HUES6 (cell line): ENCODE results near the gene ACAP2.
"Not testable (repeated sequence)": the region's sequence is repeated elsewhere in the genome, so short reads cannot be mapped to it uniquely, and the experiment has no call there.

Experiments
- H3K27ac ChIP-seq: 2 replicates; pipeline ENCODE4 v1.7.0; 2013; ENCODE audit warnings: low read depth, mild to moderate bottlenecking, low read length, inconsistent platforms
- H3K27me3 ChIP-seq: 2 replicates; pipeline ENCODE4 v1.6.1; 2013; ENCODE audit warnings: low read length; ENCODE audit not compliant: control insufficient read depth, insufficient read depth
- H3K36me3 ChIP-seq: 2 replicates; pipeline ENCODE4 v1.6.1; 2013; ENCODE audit warnings: low read length; ENCODE audit not compliant: control insufficient read depth, insufficient read depth
- H3K4me1 ChIP-seq: 2 replicates; pipeline ENCODE4 v1.6.1; 2013; ENCODE audit warnings: low read length; ENCODE audit not compliant: control insufficient read depth, insufficient read depth
- H3K4me3 ChIP-seq: 2 replicates; pipeline ENCODE4 v1.5.1; 2013; ENCODE audit warnings: low read depth, low read length
- H3K9ac ChIP-seq: one replicate; pipeline ENCODE4 v1.6.1; 2013; ENCODE audit warnings: mild to moderate bottlenecking, low read length
- H3K9me3 ChIP-seq: 2 replicates; pipeline ENCODE4 v1.6.1; 2013; ENCODE audit warnings: low read depth, low read length; ENCODE audit not compliant: control insufficient read depth, insufficient read depth

ACAP2 gene

DNA sequence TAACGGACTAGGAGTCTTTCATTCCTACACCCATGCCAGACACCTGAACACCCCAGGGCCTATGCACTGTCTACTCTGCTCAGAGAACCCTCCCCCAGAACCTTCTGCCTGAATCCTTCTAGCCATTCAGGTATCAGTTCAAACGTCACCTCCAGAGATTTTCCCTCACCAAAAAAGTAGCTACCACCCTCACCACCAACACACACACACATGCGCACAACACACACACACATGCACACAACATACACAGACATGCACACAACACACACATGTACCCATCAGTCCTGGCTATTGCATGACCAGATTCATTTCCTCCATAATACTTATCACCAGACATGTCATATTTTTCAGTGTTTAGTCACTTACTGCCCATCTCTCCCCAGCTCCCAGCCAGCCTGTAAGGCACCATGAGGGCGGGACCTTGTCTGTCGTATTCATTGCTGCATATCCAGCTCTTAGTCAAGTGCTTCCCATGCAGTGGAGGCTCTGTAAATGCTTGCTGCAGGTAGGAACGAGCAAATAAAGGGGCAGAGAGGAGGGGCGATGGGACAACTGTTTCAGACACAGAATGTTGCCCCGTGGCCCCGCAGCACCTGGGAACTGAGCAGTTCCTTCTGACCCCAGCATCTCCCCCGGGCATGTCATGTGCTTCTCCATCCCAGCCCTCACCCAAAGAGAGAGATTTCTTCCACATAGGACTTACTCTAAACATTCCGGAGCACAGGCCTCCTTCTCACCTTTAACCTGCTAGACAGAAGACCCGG, 201.0 kb downstream of the ACAP2 start:
- no peak overlapping the region for H3K27ac ChIP-seq
- peaks cover 20% of the 10 kb centered on the region for H3K4me1 ChIP-seq
- H3K9me3 ChIP-seq: no peaks in the 10 kb centered on the region
- H3K4me3 ChIP-seq: no peak overlapping the region
- no peaks in the 10 kb centered on the region for H3K27me3 ChIP-seq
- no peak overlapping the region for H3K9ac ChIP-seq
- peaks cover 5% of the 10 kb centered on the region for H3K36me3 ChIP-seq

DNA sequence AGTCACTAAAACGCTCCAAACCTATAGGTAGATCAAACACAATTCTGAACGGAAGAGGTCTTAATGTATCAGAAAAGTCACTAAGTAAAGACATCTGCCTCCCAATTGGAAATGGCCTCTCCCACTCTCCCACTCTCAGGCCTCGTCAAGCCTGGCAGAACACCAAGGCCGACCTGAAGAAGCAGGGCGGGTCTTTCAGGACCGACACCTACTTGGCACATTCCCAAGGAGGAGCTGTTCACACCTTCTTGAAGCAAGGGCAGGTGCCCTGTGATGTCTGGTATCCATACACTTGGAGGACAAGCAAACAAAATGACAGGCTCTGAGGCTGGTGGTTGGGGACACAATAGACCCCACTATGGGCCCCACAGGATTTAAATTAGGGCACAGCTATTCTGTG, 201.9 kb downstream of the ACAP2 start:
- no peaks in the 10 kb centered on the region for H3K9me3 ChIP-seq
- no peak overlapping the region for H3K27ac ChIP-seq
- no peak overlapping the region for H3K4me3 ChIP-seq

DNA sequence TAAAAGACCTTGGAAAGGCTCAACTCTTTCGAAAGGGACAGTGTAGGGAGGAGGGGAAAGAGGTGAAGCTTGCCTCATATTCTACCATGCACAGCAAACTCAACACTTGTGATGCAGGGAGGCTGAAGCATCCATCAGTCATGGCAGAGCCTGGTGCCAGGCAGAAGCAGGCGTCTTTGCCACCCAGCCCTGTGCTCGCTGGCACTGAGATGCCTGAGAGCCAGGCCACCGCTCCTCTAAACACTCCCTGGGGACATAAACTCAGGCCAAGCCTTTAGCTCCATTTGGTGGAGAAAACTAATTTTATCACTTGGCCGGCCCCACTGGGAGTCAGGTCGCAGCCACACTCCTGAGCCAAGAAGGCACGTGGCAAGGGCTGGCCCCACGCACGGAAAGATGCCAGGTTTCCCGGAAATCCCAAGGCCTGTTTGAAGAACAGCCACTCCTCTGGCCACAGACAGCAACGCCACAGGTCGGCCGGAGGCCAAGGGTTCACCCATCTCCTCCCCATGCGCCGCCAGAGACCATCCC, 202.6 kb downstream of the ACAP2 start:
- no peak overlapping the region for H3K27ac ChIP-seq
- no peaks in the 10 kb centered on the region for H3K27me3 ChIP-seq
- H3K9ac ChIP-seq: no peak overlapping the region
- H3K4me3 ChIP-seq: no peak overlapping the region
- 0 out of 2 replicates have a peak, but pooled peaks cover 4% of the 10 kb centered on the region for H3K36me3 ChIP-seq
- no peaks in the 10 kb centered on the region for H3K9me3 ChIP-seq
- H3K4me1 ChIP-seq: peaks cover 20% of the 10 kb centered on the region

More for the DNA sequence above, 201.9 kb downstream of the ACAP2 start:
- Histone ChIP-seq H3K36me3 (0 out of 2 replicates have a peak, but pooled peaks cover 2% of the 10 kb centered on the region), H3K27me3 (no peaks in the 10 kb centered on the region), H3K9ac (no peak overlapping the region), H3K4me1 (peaks cover 20% of the 10 kb centered on the region)

DNA sequence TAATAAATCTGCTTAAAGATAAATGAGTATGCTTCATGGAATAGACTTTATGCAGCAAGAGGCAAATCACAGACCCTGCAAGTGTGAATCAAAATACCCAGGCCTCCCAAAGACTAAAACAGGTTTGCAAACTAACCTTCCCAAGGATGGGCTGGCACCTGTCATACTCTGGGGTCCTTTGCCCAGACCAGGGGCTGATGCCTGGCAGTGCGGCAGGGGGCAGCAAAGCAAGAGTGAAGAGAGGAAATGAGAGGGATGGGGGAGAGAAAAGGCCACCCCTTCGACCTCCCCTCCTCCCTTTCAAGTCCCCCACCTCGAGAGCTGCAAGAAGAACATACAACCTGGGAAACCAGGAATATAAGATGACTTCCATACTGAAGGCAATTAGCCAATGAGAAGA, 203.7 kb downstream of the ACAP2 start:
- no peak overlapping the region for H3K27ac ChIP-seq

DNA sequence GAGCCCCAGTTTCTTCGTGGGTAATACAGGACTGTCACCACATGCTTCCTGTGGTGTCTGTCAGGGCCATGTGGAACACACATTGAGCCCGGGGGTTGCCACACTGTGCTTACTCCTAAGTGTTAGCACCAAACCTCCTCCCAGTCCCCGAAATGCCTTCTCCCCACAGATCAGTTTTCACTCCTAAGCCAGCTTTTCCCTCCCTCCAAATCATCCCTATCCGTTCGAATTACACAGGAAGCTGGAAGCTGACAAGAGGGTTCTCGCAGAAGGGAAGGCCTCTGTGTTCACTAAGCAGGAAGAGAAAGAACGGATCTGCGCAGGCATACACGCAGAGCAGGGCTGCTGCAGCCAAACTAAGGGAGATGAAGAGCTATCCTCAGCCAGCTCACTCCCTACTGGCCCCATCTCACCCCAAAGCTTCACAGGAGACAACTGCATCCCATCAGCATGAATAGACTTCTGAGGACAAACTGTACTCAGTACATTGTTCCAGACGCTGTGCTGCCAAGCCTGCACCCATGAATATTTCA, 204.2 kb downstream of the ACAP2 start:
- Histone ChIP-seq H3K4me1 (peaks cover 20% of the 10 kb centered on the region), H3K9ac (no peak overlapping the region), H3K27ac (no peak overlapping the region), H3K36me3 (0 out of 2 replicates have a peak, but pooled peaks cover 4% of the 10 kb centered on the region), H3K27me3 (no peaks in the 10 kb centered on the region), H3K9me3 (no peaks in the 10 kb centered on the region), H3K4me3 (no peak overlapping the region)

More for the DNA sequence above, 203.7 kb downstream of the ACAP2 start:
- peaks cover 20% of the 10 kb centered on the region for H3K4me1 ChIP-seq
- H3K27me3 ChIP-seq: no peaks in the 10 kb centered on the region
- H3K9ac ChIP-seq: no peak overlapping the region
- 0 out of 2 replicates have a peak, but pooled peaks cover 4% of the 10 kb centered on the region for H3K36me3 ChIP-seq
- no peak overlapping the region for H3K4me3 ChIP-seq
- H3K9me3 ChIP-seq: no peaks in the 10 kb centered on the region

DNA sequence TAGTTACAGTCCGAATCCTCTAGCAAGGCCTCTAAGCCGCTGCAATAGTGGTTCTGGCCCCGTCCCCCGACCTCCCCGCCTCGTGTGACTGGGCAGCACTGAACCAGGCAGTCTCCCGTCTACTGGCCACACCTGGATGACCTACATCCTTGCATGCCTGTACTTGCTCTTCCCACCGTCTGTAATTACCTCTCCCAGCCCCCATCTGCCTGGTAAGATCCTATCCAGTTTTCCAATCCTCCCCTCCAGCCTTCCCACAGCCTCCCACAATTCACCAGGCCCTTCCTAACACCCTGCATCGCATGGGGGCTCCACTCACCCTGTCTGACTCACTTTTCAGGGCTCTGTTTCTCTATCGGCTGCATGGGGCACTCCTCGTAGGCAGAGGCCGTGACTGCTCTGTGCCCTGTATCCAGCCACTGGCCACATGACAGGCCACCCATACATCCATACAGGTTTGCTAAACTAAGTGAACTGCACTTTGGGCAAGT, 204.7 kb downstream of the ACAP2 start:
- Histone ChIP-seq H3K9ac (no peak overlapping the region), H3K4me1 (peaks cover 20% of the 10 kb centered on the region), H3K27ac (no peak overlapping the region), H3K9me3 (no peaks in the 10 kb centered on the region), H3K27me3 (no peaks in the 10 kb centered on the region), H3K4me3 (no peak overlapping the region), H3K36me3 (0 out of 2 replicates have a peak, but pooled peaks cover 4% of the 10 kb centered on the region)

DNA sequence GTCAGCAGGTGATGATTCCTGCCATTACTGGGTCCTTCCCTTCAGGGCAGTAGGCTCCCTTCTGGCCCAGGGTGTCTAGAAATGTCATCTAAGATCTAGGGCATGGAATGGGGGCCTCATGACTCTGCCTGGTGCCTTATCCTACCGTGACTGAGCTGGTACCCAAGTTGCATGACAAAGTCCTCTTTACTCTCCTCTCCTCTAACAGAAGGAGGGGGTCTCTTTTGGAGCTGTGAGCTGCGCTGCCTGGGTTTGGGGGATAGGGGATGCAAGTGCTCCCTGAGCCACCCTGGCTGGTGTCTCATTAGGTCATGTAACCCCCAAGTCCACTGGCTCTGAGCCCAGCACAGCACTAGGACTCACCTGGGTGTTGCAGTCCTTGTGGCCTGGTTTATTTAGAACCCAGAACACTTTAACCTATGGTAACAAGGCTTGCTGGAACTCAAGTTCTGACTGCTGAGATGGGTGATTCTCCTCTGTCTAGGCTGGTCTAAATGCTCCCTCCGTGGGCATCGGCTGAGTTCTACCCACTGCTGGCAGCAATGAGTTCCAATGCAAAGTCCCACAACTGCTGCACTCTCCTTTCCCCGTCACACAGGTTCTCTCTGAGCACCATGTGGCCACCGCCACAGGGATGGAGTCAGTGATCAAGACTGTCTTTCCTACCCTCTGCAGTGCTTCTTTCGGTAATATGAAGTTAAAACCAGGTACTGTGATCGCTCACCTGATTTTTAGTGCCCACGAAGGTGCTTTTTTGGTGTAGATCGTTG, 205.8 kb downstream of the ACAP2 start:
- Histone ChIP-seq H3K9me3 (no peaks in the 10 kb centered on the region), H3K4me3 (no peak overlapping the region), H3K27me3 (no peaks in the 10 kb centered on the region), H3K9ac (no peak overlapping the region), H3K4me1 (peaks cover 13% of the 10 kb centered on the region), H3K27ac (no peak overlapping the region), H3K36me3 (0 out of 2 replicates have a peak, but pooled peaks cover 4% of the 10 kb centered on the region)

DNA sequence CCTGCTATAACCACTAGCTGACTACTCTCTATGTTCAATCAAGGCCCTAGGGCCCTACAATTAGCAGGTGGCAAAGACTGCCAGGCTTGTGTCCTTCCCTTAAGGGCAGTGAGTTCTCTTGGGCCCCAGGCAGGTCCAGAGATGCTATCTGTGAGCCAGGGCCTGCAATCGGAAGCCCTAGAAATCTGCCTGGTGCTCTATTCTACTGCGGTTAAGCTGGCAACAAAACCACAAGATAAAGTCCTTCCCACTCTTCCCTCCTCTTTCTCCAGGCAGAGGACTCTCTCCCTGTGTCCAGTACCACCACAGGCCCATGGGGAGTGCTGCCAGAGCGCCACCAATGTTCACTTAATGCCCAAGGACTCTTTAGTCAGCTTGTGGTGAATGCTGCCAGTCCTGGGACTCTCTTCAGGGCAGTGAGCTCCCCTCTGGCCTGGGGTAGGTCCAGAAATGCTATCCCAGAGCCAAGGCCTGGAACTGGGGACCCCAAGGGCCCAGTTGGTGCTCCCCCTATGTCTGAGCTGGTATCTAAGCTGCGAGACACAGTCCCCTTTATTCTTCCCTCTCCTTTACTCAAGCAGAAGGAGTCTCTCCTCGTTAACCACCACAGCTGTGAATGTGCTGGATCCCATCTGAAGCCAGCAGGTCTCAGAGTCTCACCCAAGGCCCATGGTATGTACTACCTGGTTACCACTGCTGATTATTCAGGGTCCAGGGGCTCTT, 206.6 kb downstream of the ACAP2 start:
- Histone ChIP-seq H3K27me3 (no peaks in the 10 kb centered on the region), H3K4me3 (no peak overlapping the region), H3K27ac (no peak overlapping the region), H3K9ac (no peak overlapping the region), H3K4me1 (peaks cover 9% of the 10 kb centered on the region), H3K9me3 (peaks cover 5% of the 10 kb centered on the region; the same call in 1 of the 2 replicates), H3K36me3 (0 out of 2 replicates have a peak, but pooled peaks cover 4% of the 10 kb centered on the region)

DNA sequence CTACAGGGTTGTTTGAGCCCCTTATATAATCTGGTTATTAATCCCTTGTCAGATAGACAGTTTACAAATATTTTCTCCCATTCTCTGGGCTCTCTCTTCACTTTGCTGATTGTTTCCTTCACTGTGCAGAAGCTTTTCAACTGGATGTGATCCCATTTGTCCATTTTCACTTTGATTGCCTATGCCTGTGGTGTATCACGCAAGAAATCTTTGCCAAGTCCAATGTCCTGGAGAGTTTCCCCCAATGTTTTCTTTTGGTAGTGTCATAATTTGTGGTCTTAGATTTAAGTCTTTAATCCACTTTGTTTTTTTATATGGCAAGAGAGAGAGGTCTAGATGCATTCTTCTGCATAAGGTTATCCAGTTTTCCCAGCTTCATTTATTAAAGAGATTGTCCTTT, 212.6 kb downstream of the ACAP2 start:
- no peaks in the 10 kb centered on the region for H3K27me3 ChIP-seq
- H3K36me3 ChIP-seq: peaks cover 13% of the 10 kb centered on the region
- H3K9me3 ChIP-seq: peaks cover 12% of the 10 kb centered on the region
- no peak overlapping the region for H3K27ac ChIP-seq
- no peak overlapping the region for H3K4me3 ChIP-seq
- no peaks in the 10 kb centered on the region for H3K4me1 ChIP-seq
- H3K9ac ChIP-seq: no peak overlapping the region

DNA sequence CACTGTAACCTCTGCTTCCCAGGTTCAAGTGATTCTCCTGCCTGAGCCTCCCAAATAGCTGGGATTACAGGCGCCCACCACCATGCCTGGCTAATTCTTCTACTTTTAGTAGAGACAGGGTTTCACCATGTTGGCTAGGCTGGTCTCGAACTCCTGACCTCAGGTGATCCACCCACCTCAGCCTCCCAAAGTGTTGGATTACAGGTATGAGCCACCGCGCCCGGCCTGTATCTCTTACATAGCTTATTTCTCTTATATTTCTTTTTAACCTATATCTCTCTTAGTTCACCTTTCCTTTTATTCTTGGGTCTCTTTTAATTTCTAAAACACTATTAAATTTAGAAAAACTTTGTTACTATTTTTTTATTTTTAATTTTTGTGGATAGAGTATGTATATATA, 213.9 kb downstream of the ACAP2 start:
- Histone ChIP-seq H3K4me1 (peaks cover 12% of the 10 kb centered on the region), H3K36me3 (peaks cover 15% of the 10 kb centered on the region), H3K9me3 (peaks cover 12% of the 10 kb centered on the region)
- not testable (repeated sequence) for H3K9ac ChIP-seq, H3K4me3 ChIP-seq, H3K27ac ChIP-seq, H3K27me3 ChIP-seq
